Neutrophil (primary cell): ENCODE results near the gene OTUD5.

Experiments
- H3K27ac ChIP-seq: fragments of 200-600 bp; sonication (generic); 2 replicates; pipeline ENCODE4 v1.5.1; 2016; ENCODE audit warnings: mild to moderate bottlenecking, moderate library complexity
- H3K27me3 ChIP-seq: fragments of 200-600 bp; sonication (generic); 2 replicates; pipeline ENCODE4 v1.6.0; 2016; ENCODE audit warnings: mild to moderate bottlenecking
- H3K36me3 ChIP-seq: fragments of 200-600 bp; sonication (generic); 2 replicates; pipeline ENCODE4 v1.5.1; 2017
- H3K4me1 ChIP-seq, 2 experiments: fragments of 200-600 bp in 1 of 2; sonication (generic) in 1 of 2; 1 replicate in 1 of 2; 2 replicates in 1 of 2; pipeline versions ENCODE4 v1.5.1 to v1.6.1; 2013 to 2016; ENCODE audit warnings: low read depth in 1 of 2, low read length in 1 of 2, mild to moderate bottlenecking in 1 of 2, moderate library complexity in 1 of 2; ENCODE audit not compliant: control insufficient read depth in 1 of 2, insufficient read depth in 1 of 2
- H3K4me3 ChIP-seq, 2 experiments: fragments of 200-600 bp in 1 of 2; sonication (generic) in 1 of 2; 1 replicate in 1 of 2; 2 replicates in 1 of 2; pipeline ENCODE4 v1.5.1; 2013 to 2016; ENCODE audit warnings: low read depth in 1 of 2, low read length in 1 of 2, mild to moderate bottlenecking in 1 of 2, moderate library complexity in 1 of 2
- H3K9me3 ChIP-seq: fragments of 200-600 bp; sonication (generic); 2 replicates; pipeline ENCODE4 v1.5.1; 2016
- TF ChIP-seq, protein P1 (sequence below): fragments of 200-600 bp; sonication (generic); IDR thresholded peaks from 2 replicates; pipeline ENCODE4 v1.5.1; 2016; ENCODE audit warnings: antibody characterized with exemption

Gene OTUD5

DNA sequence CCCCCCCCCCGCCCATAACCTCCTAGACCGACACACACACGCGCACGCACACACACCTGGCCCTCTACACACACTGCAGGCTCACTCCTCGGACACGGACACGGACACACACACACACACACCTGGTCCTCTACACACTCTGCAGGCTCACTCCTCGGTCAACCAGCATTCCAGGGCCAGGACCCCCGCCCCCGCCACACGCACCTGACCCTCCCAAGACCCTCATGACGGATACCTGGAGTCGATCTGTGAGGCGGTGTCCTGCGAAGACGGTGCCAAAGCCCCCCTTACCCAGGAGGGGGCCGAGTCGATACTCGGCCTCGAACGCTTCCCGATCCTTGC lies 39.1 kb downstream of the OTUD5 start:
- Histone ChIP-seq H3K4me1 (peaks cover 12 to 34% of the 10 kb centered on the region in 2 experiments), H3K27ac (peak overlapping the region; percentile 97), H3K36me3 (peaks cover 60% of the 10 kb centered on the region), H3K4me3 (peak overlapping the region; percentile 78 to 95), H3K9me3 (no peaks in the 10 kb centered on the region), H3K27me3 (no peaks in the 10 kb centered on the region)
- TF ChIP-seq, protein P1, sequence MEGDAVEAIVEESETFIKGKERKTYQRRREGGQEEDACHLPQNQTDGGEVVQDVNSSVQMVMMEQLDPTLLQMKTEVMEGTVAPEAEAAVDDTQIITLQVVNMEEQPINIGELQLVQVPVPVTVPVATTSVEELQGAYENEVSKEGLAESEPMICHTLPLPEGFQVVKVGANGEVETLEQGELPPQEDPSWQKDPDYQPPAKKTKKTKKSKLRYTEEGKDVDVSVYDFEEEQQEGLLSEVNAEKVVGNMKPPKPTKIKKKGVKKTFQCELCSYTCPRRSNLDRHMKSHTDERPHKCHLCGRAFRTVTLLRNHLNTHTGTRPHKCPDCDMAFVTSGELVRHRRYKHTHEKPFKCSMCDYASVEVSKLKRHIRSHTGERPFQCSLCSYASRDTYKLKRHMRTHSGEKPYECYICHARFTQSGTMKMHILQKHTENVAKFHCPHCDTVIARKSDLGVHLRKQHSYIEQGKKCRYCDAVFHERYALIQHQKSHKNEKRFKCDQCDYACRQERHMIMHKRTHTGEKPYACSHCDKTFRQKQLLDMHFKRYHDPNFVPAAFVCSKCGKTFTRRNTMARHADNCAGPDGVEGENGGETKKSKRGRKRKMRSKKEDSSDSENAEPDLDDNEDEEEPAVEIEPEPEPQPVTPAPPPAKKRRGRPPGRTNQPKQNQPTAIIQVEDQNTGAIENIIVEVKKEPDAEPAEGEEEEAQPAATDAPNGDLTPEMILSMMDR = no peak

DNA sequence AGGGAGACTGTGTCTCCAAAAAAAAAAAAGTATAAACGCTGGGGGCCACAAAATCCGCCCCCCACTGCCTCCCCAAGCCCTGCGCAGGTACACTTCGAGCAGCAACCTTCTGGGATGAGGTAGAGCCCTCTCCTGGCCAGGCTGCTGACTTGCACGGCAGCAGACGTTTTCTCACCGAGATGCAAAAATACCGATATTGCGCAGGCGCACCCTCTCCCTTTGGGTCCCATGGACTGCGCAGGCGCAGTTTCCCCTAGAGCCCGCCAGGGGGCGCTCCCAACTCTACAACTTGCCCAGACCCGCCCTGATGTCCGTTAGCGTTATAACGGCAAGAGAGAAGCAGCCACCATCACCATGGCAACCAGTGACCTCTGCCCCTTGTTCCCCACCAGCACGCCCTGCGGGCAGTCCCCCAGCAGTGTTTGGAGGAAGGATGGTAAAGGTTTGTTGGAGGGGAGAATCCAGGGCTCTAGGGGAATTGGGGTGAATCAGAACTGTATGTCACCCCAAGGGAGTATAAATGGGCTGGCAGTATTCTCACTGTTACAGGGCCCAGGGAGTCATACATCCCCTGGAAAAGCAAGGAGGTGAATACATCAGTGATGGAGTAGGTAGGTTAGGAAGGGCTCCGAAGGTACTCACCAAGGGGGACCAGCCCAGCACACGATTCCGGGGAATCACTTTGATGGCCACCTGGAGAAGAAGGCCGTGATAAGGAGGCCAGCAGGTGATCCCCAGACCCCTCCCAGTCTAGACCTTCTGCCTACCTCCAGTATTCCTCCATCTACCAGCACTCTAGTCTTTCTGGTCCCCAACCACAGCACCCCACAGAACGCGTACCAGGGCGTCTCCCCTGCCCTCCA lies 40.0 kb downstream of the OTUD5 start:
- peaks cover 14 to 36% of the 10 kb centered on the region in 2 experiments for H3K4me1 ChIP-seq
- TF ChIP-seq, protein P1 = peak; percentile 98
- H3K4me3 ChIP-seq = peak overlapping the region; percentile 78 to 95
- peak overlapping the region; percentile 97 for H3K27ac ChIP-seq
- H3K36me3 ChIP-seq = peaks cover 58% of the 10 kb centered on the region
- no peaks in the 10 kb centered on the region for H3K9me3 ChIP-seq
- no peaks in the 10 kb centered on the region for H3K27me3 ChIP-seq

DNA sequence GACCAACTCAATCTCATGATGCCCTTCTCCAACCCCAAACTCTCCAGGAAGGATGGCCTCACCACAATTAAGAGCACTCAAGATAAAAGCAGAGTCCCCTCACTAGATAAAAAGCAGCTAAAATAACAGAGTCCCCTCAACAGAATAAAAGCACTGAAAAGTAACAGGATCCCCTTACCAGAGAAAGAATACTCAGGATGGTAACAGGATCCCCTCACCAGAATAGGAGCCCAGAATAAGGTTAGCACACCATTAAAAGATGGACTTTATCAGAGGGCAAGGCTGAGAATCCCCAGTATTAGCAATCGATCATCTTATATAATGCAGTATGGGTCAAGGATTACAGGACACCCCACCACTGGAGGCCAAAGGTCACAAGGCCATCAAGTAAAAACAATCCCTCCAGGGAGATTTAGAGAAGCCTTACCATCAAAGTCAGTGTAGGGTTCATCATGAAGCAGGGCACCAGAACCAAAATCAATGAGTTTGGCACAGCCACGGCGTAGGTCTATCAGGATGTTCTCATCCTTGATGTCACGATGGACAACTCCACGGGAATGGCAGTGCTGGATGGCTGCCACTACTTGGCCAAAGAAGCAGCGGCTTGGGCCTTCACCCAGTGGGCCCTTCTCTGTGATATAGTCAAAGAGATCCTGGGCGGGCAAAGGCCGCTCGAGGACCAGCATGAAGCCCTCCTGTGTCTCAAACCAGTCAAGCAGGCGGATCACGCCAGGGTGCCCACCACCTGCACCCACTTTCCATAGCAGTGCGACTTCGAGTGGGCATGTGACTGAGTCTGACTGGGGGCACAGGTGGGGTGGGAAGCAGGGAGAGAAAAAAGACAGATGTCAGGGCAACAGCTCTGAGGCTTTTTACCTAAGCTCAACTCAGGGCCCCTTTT lies 42.6 kb downstream of the OTUD5 start:
- Histone ChIP-seq H3K27ac (no peak overlapping the region), H3K4me1 (peaks cover 23 to 40% of the 10 kb centered on the region in 2 experiments), H3K4me3 (no peak overlapping the region), H3K9me3 (no peaks in the 10 kb centered on the region), H3K27me3 (no peaks in the 10 kb centered on the region), H3K36me3 (peaks cover 50% of the 10 kb centered on the region)
- TF ChIP-seq, protein P1 = no peak

DNA sequence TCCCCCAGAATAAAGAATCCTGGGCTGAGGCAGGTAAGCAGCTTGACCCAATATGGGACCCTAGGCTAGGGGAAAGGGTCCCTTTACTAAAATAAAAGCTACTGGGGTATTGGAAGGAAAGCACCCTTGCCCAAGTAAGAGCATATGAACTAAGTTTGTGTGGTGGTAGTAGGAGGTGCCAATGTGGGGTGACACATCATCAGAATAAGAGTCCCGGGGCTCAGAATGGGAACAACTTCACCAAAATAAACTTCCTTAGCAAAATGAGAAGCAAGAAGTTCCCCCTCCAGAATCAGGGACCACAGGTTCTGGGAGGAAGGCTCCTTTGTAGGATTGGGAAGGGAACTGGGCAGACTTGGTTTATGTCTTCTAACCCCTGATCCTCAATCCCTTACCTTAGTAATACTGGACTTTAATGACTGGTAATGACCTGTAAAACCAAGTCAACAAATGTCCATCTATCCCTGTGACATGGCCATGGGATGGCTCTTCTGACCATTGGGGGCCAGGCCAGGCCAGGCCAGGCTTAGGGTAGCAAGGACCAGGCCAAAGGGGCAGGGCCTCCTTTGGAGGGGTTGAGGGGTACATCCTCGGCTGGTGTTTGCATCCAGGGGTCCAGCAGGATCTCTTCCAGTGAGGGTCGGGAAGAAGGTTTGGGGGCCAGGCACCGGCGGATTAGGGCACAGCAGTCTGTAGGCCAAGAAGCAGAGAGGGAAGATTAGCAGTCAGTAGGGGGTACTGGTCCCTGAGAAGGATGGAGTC lies 43.6 kb downstream of the OTUD5 start:
- H3K9me3 ChIP-seq = no peaks in the 10 kb centered on the region
- no peak overlapping the region for H3K4me3 ChIP-seq
- TF ChIP-seq, protein P1 = no peak
- no peaks in the 10 kb centered on the region for H3K27me3 ChIP-seq
- H3K4me1 ChIP-seq = peaks cover 28 to 45% of the 10 kb centered on the region in 2 experiments
- H3K36me3 ChIP-seq = peaks cover 50% of the 10 kb centered on the region
- H3K27ac ChIP-seq = peak overlapping the region; percentile 27
